NCI-H1105 (cell line): Measurements from ENCODE around the gene SPSB1.

Source experiments
- DNase-seq: peaks from one replicate; lab custom pipeline; 2025; lab: John Stamatoyannopoulos, UW

Gene SPSB1

GRCh38 chr1:9319789-9320519, 27.3 kb downstream of the SPSB1 start:
- DNase-seq = no peak

- DNase-seq = no peak
Measured at GRCh38 chr1:9320520-9321479, 28.1 kb downstream of the SPSB1 start.

- DNase-seq = no peak
Measured at GRCh38 chr1:9321480-9321849, 28.8 kb downstream of the SPSB1 start.

DNA sequence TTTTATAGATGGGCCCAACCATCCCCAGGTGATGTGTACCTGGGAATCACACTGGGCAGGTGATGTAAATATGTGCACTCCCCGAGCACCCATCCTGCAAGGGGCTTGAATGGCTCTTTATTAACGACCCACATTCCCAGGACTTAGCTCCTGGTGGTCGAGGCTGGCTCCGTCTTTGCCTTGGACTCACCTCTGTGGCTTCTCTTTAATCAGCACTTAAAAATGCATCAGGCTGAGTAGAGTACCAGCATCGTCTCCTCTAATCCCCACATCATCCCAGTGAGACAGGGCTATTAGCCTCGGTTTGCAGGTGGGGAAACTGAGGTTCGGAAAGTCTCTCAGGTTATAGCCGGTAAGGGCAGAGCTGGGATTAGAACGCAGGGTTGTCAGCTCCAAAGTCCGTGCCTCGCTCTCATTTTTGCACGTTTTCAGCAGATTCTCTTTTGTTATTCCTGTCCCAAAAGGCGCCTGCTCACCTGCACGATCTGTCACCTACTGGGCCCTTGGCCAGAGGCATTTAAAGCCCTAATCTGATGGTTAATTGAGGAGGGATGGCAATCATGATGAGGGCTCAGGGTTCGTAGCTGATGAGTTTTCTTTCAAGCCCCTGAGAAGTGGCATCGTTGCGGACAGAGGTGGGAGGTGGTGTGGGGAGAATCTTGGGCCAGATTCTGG, 29.4 kb downstream of the SPSB1 start:
- DNase-seq = no peak

GRCh38 chr1:9322661-9323244, 30.1 kb downstream of the SPSB1 start:
- DNase-seq = no peak

DNA sequence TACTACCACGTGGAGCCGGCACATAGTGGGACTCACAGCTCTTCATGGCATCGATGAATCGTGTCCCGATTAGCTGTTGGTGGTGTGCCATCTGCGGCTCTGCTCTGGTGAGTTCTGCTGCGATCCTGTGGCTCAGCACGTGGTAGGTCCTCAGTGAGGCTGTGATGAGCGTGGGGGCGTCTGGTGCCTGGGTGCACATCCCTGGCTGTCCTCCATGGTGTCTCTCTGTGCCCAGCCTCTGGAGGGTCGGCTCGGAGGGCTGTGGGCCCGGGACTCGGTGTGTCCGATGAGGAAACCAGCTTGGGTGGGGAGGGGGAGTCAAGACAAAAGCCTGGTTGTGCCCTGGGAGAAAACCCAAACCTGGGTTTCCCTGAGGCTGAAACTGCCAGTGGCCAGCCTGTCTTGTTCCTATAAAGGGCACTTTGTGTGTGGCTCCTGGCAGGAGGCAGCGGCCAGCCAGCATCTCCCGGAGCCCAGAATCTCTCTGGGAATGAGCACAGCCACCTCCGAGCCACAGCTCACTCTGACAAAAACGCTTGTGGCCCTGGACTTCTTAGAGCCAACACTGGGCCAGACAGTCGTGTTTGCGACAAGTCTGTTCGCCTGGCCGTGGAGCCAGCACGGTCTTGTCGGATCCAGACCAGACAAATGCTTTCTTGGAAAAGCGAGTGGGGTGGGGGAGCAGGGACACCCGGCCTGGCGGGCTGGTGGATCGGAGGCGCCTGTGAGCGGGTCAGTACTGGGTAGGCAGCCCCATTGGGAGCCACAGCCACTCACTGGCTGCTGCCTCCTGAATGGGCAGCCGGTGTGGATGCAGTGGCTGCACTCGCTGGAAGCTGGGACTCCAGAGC, 31.8 kb downstream of the SPSB1 start:
- DNase-seq = no peak

- DNase-seq = no peak
Measured at GRCh38 chr1:9326596-9326995, 33.9 kb downstream of the SPSB1 start.

- DNase-seq = no peak
Measured at GRCh38 chr1:9328201-9328600, 35.5 kb downstream of the SPSB1 start.

DNA sequence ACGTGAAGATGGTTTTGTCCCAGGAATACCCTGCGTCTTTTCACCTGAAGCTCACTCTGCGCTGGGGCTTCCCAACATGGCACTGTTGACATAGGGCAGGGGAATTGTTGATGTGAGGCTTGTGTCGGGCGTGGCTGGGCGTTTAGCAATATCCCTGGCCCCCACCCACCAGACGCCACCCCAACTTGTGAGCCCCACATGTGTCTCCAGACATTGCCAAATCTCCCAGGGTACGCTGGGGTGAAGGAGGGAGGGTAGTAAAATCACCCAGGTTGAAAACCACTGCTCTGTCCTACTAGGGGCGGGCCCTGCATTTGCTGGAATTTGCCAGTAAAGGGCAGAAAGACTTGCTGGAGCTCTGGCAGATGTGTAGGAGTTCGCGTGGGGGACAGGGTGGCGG, 36.0 kb downstream of the SPSB1 start:
- DNase-seq = no peak

DNA sequence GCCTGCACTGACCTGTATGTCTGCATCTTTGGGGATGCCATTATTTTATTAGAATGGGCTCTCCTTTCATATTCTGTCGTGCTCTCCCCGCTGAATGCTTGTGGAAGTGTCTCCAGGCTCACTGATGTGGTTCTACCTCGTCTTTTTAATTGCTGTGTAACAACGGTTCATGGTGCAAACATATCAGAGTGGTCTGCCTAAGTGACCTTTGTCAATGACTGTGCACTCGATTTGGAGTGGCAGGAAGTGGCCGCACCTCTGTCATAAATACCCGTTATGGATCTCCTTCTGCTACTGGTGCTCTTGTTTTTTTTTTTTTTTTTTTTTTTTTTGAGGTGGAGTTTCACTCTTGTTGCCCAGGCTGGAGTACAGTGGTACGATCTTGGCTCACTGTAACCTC, 38.3 kb downstream of the SPSB1 start:
- DNase-seq = no peak

- no peak for DNase-seq
Measured at GRCh38 chr1:9331558-9332346, 39.1 kb downstream of the SPSB1 start.

DNA sequence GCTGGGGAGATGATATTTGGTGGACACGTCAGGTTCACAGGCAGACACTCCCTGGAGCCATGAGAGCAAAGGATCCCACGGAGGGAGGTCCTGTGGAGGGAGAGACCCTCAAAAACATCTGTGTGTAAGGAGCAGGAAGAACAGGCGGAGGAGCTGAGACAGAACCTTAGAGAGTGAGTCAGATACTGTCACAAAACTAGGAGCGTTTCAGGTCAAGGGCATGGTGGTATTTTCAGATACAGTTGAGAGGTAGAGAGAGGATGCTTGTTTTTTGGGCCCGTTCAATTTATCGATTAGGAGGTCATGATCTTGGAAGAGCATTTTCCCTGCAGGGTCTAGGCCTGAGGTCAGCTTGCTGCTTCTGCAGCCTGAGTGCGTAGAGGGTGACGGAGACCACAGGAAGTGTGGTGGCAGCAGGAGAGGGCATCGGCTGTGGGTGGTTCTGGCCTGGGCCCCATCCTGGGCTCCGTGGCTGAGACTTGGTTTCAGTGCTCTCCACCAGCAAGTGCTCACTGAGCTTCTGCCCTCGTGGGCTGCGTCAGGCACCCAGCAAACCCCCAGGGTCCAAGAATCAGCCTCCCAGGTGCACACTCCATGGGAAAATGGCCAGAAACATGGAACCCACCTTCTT, 39.9 kb downstream of the SPSB1 start:
- DNase-seq = no peak

- DNase-seq = no peak
Measured at GRCh38 chr1:9338397-9339246, 45.9 kb downstream of the SPSB1 start.

DNA sequence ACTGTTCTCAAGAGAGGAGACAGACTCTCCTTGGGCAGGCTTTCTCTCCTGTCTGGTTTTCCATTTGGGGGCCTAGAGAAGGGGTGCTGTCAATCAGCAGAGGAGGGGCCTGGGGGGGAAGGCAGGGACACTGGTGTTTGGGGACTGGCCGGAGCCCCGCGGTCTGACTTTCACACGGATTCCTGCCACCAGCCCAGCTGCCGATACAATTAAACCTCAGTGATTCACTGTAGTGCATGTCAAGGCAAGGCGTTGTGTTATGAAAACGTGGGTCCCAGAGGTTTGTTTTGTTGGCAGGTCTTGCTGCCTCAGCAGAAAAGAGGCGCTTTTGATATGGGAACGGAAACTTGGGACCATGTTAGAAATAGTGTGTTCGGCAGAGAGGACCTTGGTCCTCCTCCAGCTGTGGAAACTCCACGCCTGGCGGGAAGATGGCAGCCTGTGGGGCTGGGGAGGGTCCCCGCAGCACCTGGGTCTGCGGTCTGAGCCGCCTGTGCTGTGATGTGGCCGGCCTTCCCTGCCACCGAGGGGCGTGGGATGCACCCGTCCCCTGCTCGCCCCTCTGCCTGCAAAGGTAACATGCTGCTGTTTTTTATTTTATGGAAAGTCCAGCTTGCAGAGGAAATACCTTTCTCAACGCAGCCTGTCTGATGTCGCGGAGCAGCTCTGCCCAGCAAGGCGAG, 47.6 kb downstream of the SPSB1 start:
- DNase-seq = no peak

- no peak for DNase-seq
Measured at GRCh38 chr1:9340864-9341263, 48.2 kb downstream of the SPSB1 start.

- no peak for DNase-seq
Measured at GRCh38 chr1:9341301-9341845, 48.7 kb downstream of the SPSB1 start.

DNA sequence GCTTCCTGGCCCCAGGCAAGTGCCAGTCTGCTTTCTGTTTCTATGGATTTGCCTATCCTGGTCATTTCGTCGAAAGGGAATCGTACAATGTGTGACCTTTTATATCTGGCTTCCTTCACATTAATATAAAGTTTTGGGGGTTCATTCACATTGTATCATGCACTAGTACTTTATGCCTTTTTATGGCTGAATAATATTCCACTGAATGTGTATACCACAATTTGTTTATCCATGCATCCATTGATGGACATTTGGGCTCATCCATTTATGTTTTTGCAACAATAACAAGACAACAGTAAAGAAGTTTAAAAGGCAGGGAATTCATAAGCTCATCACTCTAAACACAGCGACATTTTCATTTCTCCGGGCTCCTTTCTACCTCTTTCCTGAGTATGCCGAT, 50.6 kb downstream of the SPSB1 start:
- DNase-seq = no peak
